KBM-7 (cell line): ENCODE measurements around the gene MORN5.

Source experiments
- DNase-seq: peaks from one replicate; pipeline ENCODE4 v3.0.0-alpha.2; 2015
- in situ Hi-C: fragments of 300-500 bp; cut with MboI; formaldehyde crosslinking; loops from 2 replicates; pipeline ENCODE4 v1.14.3; 2020; ENCODE audit warnings: low sequenced_read_pairs, low pct_unique_long_range_greater_than_20kb, mixed read lengths

The MORN5 gene

GRCh38 chr9:122122468-122122867, 37.2 kb upstream of the MORN5 start:
- in situ Hi-C loops, result loop anchor here (5.0 to 25.0 kb wide), 3 partner anchors 230 to 665 kb away; partner anchors contain the start of gene OR5C1
- DNase-seq, result no peak

- DNase-seq, result peak; percentile 86
- in situ Hi-C loops, result loop anchor here (5.0 to 25.0 kb wide), 3 partner anchors 229 to 664 kb away; partner anchors contain the start of gene OR5C1
Observed at GRCh38 chr9:122122903-122123632, 36.6 kb upstream of the MORN5 start.

- no peak for DNase-seq
- in situ Hi-C loops, result loop anchor here (5.0 to 25.0 kb wide), 3 partner anchors 228 to 663 kb away; partner anchors contain the start of gene OR5C1
Observed at GRCh38 chr9:122124048-122124447, 35.7 kb upstream of the MORN5 start.

GRCh38 chr9:122124528-122124927, 35.2 kb upstream of the MORN5 start:
- in situ Hi-C loops, result loop anchor here (5.0 to 25.0 kb wide), 3 partner anchors 228 to 663 kb away; partner anchors contain the start of gene OR5C1

GRCh38 chr9:122125158-122125508, 34.6 kb upstream of the MORN5 start:
- in situ Hi-C loops, result no loop called here

More at GRCh38 chr9:122124528-122124927, 35.2 kb upstream of the MORN5 start:
- no peak for DNase-seq

GRCh38 chr9:122125509-122126330, 34.0 kb upstream of the MORN5 start:
- in situ Hi-C loops, result no loop called here
- DNase-seq, result no peak

More at GRCh38 chr9:122125158-122125508, 34.6 kb upstream of the MORN5 start:
- DNase-seq, result peak; percentile 81

- DNase-seq, result no peak
- in situ Hi-C loops, result no loop called here
Observed at GRCh38 chr9:122126331-122127261, 33.1 kb upstream of the MORN5 start.

- in situ Hi-C loops, result no loop called here
- DNase-seq, result no peak
Observed at GRCh38 chr9:122127396-122127798, 32.3 kb upstream of the MORN5 start.

- peak; percentile 39 for DNase-seq
- in situ Hi-C loops, result no loop called here
Observed at GRCh38 chr9:122128007-122128968, 31.4 kb upstream of the MORN5 start.

- in situ Hi-C loops, result no loop called here
- no peak for DNase-seq
Observed at GRCh38 chr9:122128969-122129343, 30.8 kb upstream of the MORN5 start.

- in situ Hi-C loops, result no loop called here
Observed at GRCh38 chr9:122129969-122130368, 29.7 kb upstream of the MORN5 start.

GRCh38 chr9:122130837-122131236, 28.9 kb upstream of the MORN5 start:
- no peak for DNase-seq
- in situ Hi-C loops, result no loop called here

More at GRCh38 chr9:122129969-122130368, 29.7 kb upstream of the MORN5 start:
- no peak for DNase-seq

GRCh38 chr9:122131401-122132001, 28.2 kb upstream of the MORN5 start:
- no peak for DNase-seq
- in situ Hi-C loops, result no loop called here

GRCh38 chr9:122132539-122132938, 27.2 kb upstream of the MORN5 start:
- DNase-seq, result no peak
- in situ Hi-C loops, result no loop called here

GRCh38 chr9:122133263-122133983, 26.3 kb upstream of the MORN5 start:
- in situ Hi-C loops, result no loop called here
- DNase-seq, result no peak

- in situ Hi-C loops, result no loop called here
- no peak for DNase-seq
Observed at GRCh38 chr9:122133984-122134535, 25.6 kb upstream of the MORN5 start.
